Hematopoietic multipotent progenitor cell treated with erythropoietin and hydrocortisone succinate and interleukin-3 and kit ligand, for 6 days (in vitro differentiated cells): ENCODE measurements around the gene CALHM2.

Experiments
- DNase-seq: peaks from one replicate; pipeline ENCODE4 v3.0.0-alpha.2; 2015

Gene CALHM2

DNA sequence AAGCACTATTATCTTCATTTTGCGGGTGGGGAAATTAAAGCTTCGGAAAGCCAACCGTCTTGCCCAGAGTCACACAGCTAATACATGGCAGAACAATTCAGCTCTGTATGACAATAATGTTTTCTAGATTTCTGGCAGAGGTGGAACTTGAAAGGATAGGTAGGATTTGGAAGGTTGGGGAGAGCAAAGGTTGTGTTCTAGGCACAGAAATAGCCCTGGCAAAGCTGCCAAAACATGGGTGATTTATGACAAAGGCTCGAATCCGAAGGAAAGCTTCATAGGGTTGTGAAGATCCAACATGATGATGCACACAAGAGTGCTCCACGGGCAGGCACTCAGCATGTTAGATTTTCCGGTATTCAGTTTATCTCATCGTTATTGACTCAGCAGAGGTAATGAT lies 36.6 kb downstream of the CALHM2 start:
- no peak for DNase-seq

DNA sequence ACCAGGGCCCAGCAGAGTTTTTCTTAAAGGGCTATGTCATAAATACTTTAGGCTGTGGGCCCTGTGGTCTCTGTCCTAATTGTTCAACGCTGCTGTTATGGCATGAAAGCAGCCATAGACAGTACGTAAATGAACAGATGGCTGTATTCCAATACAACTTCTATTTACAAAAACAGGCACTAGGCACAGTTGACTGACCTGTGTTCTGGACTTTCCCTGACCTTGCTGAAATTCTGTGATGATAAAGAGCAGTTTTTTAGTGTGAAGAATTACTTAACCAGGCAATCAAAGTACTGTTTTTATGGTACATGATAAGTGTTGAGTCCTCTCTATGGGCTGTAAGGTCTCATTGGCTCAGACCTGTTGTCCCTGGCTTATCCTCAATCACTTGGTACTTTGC lies 38.6 kb downstream of the CALHM2 start:
- no peak for DNase-seq

- no peak for DNase-seq
Measured at GRCh38 chr10:103397191-103397825, 54.9 kb downstream of the CALHM2 start.

- DNase-seq: no peak
Measured at GRCh38 chr10:103396789-103397087, 55.4 kb downstream of the CALHM2 start.
